GM21786 (cell line): Measurements from ENCODE around the gene FTO.
"Not testable (repeated sequence)": the region's sequence is repeated elsewhere in the genome, so short reads cannot be mapped to it uniquely, and the experiment has no call there.

Experiments used
- ATAC-seq: cut with Tn5 transposase; IDR thresholded peaks from one replicate; pipeline ENCODE4 v1.9.1; 2021; ENCODE audit not compliant: unreplicated experiment

The FTO gene

DNA sequence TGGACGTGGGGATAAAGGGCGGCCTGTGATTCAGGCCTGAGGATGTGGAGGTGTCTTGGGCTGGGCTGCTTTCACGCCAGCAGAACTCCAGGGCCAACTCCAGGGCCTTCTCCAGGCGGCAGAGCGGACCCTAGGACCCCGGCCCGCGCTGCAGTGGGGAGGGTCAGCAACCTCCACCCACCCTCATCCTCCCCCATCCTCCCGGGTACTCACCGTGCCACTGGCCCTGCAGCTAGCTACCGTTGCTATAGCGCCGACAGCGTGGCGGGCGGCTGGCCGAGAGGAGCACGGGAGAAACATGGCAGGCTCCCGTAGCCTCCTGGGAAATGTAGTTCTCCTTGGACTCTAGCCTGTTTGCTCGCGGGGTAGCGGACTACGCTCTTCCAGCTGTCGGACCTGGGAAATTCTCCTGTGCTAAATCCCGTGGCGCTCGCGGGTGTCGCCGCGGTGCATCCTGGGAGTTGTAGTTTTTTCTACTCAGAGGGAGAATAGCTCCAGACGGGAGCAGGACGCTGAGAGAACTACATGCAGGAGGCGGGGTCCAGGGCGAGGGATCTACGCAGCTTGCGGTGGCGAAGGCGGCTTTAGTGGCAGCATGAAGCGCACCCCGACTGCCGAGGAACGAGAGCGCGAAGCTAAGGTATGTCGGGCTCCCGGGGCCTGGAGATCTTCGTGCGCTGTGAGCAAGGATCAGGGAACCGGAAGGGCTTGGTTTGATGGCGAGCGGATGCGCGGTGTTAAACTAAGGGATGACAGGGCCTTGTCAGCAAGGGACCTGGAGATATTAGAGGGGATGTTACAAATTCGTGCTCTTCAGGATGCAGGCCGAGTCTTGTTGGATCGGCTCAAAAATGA is at the start of gene FTO, which contains the start of gene RPGRIP1L:
FTO (plus strand) TSS at position 567 of the 855 bp plus-strand sequence.
RPGRIP1L (minus strand) TSS at position 270 of the 855 bp plus-strand sequence. CDS start 3,136 bp downstream, outside the sequence.
- peak; percentile 98 for ATAC-seq

DNA sequence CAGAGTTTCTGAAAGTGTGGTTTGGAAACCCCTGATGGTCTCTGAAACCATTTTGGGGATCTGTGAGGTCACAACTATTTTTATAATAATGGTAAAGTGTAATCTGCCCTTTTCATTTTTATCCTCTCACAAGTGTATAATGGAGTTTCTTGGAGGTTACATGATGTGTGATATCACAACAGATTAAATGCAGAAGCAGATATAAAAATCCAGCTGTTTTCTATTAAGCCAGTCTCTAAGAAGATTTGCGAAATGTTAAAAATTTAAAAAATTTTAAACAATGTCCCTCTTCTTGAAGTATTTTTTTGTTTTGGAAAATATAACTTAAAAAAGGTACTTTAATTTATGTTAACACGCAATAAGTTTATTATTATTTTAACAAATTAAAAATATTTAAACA is 49.0 kb upstream of the FTO start:
- no peak for ATAC-seq

DNA sequence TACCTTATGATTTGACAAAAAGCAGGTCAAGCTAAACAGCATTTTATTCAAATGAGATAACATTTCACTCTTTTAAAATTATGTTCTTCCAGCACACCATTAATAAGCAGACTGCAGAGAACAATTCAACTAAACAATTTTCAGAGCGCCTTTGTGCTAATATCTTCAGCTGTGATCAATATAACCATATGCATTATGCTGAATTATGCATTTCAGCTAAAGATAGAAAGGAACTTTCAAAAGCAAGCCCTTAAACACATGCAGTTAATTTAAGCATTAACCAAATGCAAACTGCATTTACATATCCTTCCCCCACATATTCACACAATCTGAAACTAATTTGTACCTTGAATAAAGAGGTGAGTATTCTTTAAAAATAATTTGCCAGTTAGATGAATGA is 41.9 kb upstream of the FTO start:
- no peak for ATAC-seq

DNA sequence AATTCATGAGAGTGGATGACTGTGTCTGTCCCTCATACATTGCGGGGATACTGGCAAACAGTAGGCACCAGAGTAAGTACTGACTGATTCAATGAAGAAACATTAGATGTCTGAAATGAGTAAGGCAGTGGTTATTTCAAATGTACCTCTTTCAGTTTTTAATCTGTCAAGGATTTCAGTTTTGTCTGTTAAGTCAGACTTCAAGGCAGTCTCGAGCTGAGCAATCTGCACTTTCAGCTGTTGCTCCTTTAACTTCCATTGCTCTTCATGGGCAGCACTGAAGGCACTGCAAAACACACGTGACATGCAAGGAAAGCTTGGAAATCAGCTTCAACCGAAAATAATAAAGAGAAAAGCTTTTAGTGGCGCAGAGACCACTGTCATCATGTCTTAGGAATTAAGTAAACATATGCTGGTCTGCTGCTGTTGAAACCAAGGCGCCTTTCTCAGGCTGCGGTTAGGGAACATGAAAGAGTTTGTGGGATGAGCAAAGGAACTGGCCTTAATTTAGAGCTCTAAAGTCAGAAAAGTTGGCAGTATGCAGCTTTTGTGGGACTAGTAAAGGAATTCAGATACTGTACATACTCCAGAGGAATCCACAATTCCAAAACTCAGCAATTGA is 39.1 kb upstream of the FTO start:
- peak; percentile 80 for ATAC-seq

DNA sequence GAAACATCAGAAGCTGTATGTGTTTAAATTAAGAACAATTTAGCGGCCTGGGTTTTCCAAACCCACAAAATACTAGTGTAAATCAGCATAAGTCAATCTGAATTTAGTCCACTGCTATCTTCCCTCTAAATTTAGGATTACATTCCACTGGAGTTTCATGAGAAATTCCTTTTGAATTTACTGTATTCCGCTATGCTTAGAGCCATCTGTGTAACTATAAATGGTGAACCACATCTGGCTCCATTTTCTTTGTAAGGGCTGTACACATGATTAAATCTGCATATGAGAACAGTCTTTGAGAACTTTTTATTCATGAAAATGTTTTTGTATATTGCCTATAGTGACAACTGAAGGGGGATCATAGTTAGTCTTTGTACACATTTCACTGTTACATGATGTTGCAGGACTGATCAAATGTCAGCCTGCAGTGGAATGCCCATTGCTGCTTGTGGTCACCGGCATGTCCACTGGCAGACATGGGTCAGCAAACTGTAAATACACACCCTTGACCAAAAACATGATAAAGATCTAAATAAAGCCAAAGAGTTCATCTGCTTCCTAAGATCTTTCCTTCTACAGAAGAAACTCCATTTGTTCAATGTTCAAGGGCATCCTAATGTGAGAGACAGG is 37.1 kb upstream of the FTO start:
- ATAC-seq: no peak

DNA sequence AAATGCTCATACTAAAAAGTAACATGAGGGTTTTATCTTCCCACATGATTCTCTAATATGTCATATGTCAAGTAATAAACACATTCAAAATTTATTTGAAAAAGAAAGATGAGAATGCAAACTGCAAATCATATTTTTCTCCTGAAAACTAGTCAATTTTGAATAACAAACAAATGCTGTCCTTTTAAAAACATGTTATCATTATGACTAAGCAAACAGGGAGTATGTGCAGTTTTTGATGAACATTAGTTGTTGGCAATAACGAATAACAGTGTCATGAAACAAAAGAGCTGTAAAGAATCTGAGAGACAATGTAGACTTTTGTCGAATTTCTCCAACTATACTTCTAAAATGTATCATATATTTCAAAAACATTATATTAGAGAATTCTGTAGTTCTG is 35.1 kb upstream of the FTO start:
- no peak for ATAC-seq

DNA sequence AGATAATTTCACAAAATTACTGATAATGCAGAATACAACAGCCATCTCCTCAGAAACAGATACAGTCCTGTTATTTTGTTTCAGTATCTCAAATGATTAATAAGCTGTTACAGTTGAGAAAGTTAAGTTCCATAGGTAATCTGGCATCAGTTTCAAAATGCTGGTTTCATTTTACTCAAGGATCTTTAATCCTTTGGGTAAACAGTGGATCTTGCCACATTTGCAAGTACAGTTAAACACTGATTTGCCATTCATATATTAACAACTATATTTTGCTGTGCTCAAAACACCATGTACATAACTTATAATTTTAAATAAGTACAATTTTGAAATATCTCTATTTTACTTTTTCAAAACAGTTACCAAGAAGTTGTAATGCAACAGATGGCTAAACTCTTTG is 31.5 kb upstream of the FTO start:
- ATAC-seq: no peak

DNA sequence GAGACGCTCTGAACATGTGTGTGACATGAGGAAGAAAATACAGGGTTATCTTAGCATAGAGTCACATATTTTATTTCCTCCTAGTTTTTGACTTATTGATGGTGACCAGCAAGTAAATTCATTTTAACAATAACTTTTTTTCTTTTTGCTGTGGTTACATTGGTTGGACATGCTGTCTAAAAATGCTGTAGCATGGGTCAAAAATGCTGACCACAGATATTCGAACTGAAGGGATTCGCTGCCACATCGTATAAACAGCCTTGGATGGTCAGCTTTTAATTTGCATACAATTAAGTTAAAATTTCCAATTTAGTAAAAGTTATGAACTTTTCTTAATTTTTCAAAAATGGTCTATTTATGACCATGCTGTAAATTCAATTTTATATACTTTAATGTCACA is 30.8 kb upstream of the FTO start:
- ATAC-seq: no peak

DNA sequence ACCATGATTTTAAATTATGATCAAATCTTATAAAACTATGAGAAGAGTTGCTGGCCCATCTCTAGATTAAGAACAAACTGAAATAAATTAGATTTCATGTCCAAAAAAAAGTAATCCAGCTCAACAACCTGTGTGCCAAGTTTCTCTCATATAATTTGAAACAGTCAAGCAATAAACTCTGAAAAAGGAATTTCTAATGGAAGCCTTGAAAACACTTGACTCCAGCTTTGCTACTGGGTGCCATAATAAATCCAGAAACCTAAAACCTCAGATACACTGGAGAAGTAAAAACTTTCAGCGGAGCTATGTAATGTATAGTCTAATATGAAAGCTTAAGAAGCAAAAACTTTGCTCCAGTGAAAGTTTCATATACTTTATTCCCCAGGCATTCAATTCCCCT is 25.8 kb upstream of the FTO start:
- no peak for ATAC-seq

DNA sequence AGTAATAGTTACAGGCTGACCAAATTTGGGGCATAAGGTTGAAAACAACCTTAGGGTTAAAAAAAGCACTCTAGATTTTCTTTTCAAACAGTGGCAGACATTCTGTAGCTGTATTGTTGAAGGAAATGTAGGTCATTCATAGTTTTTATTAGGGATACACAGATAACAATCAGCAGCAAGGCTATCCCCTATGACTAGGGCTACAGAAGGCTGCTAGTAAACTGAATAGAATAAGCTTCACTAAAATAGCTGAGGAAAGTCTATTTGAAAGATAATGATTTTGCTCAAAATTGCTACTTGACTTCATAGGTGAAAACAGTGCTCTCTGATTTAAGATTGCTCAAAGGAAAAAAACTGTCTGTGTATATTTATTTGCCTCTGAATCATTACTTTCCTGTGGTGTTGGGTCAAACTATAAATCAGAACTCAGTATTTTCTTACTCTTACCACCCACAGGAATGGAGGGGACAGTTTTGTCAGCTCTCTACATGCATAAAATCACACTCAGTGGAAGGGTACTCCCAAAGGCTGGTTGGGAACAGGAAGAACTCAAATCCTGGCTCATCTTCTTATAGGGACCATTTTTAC is 25.1 kb upstream of the FTO start:
- no peak for ATAC-seq

DNA sequence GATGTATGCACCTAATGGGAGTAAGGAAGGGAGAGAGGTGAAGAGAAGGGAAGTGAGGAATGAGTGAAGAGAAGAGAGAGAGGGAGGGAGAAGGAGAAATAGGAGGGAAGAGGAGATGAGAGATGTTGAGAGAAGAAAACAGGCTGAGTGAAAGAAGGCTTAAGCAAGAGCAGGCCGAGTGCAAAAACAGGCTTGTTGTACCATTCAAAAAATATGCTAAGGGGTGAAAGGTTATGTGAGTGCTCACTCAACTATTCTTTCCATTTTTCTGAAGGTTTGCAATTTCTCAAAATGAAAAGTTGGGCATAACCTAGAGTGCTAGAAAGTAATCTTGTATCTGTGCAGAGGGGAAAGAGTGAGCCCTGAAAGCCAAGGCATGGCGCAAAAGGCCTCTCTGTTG is 23.2 kb upstream of the FTO start:
- no peak for ATAC-seq

DNA sequence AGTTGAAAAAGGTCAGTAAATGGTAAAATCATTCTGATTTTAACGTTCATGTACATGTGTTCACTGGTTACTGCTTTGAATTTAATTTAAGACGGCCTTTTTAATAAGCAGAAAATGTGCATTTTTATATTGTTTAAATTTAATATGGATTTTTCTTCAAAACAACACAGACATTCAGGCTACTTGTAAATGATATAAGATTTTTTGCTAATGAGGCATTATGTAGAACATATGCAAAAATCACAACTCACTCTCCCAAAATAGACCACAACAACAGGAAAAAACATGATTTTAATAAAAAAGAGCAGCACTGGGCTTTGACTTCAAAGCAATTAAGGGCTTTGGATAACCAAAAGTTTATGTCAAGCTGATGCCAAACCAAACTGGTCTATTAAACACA is 22.6 kb upstream of the FTO start:
- ATAC-seq: no peak

DNA sequence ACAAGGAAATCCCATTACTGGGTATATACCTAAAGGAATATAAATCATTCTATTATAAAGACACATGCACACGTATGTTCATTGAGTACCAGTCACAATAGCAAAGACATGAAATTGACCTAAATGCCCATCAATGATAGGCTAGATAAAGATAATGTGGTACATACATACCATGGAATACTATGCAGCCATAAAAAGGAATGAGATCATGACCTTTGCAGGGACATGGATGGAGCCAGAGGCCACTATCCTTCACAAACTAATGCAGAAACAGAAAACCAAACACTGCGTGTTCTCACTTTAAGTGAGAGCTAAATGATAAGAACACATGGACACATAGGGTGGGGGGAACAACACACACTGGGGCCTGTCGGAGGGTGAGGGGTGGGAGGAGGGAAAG is 18.6 kb upstream of the FTO start:
- not testable (repeated sequence) for ATAC-seq

DNA sequence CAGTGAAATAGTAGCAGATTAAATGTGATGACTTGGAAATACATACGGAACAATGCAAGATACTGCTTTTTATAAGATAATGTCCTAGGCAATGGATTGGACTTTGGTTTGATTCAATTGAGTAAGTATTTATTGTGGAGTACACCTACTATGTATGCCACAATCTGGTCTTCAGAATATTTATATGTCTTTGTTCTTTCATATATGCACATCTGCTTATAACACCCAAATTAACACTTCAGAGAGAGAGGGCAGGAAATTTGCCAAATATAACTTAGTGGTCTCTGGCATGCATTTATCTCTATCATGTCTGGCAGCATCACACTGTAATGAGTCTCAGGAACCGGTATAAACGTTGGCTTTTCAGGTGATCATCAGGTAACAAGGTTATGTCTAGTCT is 17.2 kb upstream of the FTO start:
- no peak for ATAC-seq

DNA sequence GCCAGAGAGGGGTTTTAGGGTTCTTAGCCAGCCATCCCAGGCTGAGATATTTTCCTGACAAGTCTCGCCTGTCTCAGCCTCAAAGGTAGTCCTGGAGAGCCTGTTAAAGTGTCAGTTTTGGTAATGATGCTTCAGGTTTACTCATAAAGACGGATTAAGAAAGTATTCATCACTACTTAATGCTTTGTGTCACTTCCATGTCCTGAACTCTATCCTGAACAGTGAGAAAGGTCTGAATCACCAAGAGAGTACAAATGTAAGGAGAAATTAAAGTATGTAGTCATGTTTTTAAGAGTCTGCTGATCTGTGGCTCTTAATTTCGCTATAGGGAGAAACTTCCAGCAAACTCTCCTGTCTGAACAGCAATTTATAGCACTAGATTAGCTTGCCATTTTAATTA is 14.3 kb upstream of the FTO start:
- ATAC-seq: no peak

DNA sequence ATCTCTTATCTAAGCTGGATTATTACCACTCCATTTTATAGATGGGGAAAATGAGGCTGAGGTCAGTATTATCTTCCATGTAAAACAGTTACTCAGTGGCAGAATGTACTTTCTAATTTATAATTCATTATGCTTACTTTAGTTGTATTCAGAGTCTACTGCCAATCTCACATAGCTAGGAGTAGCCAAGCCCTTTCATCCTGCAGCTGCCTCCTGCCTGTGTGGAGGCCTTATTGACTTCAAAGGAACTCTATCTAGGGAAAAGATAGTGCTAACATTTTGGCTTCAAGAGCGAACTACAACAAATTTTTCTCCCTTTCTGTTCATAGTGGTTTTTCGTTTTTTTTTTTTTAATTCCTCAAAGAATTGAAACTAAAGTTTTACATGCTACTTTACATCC is 13.2 kb upstream of the FTO start:
- no peak for ATAC-seq

DNA sequence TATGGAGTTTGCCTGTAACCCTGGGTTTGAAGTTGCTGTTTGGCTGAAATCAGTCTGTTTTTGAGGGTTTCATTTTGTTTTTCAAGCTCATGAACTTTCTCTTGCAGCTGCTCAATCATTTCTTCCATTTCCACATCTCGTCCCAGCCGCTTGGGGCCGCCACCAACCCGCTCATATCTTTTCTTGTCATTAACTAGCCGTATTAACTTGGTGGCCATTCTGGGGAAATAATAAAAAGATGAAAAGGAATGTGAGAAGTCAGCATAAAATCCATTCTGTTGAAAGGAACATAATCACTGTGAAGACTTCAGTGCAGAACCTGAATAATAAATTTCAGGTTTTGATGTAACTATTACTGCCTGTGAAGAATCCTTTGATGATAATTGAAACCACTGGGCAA is 11.8 kb upstream of the FTO start:
- ATAC-seq: no peak

DNA sequence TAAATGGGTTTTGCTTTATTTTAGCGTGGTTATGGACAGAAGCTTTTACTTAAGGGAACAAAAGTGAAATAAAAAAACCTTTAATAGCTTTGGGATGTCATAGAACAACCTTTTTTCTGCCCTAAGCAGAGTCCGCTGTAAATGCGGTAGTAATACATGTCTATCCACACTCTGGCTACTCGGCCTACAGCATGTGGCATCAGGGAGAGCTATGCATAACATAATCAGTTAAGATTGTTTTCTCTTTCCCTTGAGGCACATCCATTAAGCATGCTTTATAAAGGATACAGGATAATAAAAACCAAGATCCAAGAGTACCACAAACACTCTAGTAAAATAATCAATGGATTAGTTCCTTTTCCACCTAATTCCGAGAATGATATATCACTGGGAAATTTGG is 10.6 kb upstream of the FTO start:
- ATAC-seq: no peak

DNA sequence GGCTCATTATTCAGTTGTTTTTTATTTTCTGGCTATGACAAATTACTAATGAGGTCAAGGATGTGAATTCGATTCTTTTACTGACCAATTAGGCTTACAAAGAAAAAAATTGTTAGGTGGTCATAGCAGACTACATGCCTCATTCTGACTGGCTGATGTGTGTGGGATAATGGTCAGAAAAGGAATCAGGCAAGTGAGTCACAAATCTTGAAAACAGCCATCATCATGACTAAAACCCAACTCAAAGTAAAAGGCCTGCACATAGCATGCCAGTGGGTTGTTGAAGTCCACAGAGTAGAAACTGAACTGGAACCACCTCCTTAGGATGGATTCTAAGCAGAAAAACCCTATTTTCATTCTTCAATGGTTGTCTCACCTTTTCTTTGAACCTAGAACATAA is 8.9 kb upstream of the FTO start:
- no peak for ATAC-seq

DNA sequence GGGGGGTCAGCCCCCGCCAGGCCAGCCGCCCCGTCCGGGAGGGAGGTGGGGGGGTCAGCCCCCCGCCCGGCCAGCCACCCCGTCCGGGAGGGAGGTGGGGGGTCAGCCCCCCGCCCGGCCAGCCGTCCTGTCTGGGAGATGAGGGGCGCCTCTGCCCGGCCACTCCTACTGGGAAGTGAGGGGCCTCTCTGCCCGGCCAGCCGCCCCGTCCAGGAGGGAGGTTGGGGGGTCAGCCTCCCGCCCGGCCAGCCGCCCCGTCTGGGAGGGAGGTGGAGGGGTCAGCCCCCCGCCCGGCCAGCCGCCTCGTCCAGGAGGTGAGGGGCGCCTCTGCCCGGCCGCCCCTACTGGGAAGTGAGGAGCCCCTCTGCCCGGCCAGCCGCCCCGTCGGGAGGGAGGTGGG is 5.7 kb upstream of the FTO start:
- ATAC-seq: not testable (repeated sequence)

DNA sequence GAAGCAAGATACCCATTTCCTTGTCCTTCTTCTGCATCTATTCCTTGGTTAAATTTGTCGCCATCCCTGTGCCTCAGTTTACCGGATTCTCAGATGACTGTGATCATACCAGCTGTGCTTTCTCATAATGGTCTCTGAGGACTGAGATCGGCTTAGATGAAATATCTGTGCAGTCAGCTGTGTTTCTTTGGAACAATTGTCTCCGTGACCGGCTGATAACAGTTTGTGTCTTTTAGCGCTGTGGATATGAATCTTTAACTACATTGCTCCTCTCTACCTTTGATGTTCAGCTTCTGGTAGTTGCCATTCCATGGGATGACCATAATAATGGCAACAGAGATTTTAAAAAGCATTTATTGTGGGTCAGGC is 473 bp downstream of the FTO start:
- no peak for ATAC-seq

DNA sequence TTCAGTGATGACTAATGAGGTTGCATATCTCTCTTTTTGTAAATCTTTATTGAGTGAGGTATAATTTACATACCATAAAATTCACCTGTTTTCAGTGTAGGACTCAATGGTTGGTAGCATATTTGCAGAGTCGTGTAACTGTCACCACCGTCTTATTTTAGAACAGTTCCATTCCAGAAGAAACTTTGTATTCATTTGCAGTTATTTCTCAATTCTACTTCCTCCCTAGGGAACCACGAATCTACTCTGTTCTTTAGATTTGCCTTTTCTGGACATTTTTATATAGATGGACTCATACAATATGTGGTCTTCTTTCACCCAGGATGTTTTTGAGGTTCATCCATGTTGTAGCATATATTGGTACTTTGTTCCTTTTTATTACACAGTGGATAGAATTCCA is 3.7 kb downstream of the FTO start:
- ATAC-seq: no peak
